Smooth muscle cell (in vitro differentiated cells): ENCODE results near the gene ARHGAP6. TPM values are rescaled to one million over a fixed set of nuclear protein-coding genes. Genes with fewer than 3 reads are reported as not detected.

Experiments used
- DNase-seq: peaks from one replicate; lab custom pipeline; 2025; ENCODE audit not compliant: unreplicated experiment; lab: John Stamatoyannopoulos, UW
- H2AFZ ChIP-seq: fragments of 200-600 bp; sonication (generic); 2 replicates; pipeline ENCODE4 v1.6.0; 2016; ENCODE audit warnings: antibody characterized with exemption, low read depth, mild to moderate bottlenecking
- H3F3A ChIP-seq: fragments of 200-600 bp; sonication (generic); 2 replicates; pipeline ENCODE4 v1.6.0; 2017; ENCODE audit warnings: antibody characterized with exemption, low read depth
- H3K27ac ChIP-seq: fragments of 200-600 bp; sonication (generic); 2 replicates; pipeline ENCODE4 v1.5.1; 2016; ENCODE audit warnings: low read depth, mild to moderate bottlenecking
- H3K27me3 ChIP-seq: fragments of 200-600 bp; sonication (generic); 2 replicates; pipeline ENCODE4 v1.6.1; 2016; ENCODE audit warnings: low read depth, mild to moderate bottlenecking
- H3K36me3 ChIP-seq: fragments of 200-600 bp; sonication (generic); 2 replicates; pipeline ENCODE4 v1.5.1; 2016; ENCODE audit warnings: low read depth
- H3K4me1 ChIP-seq: fragments of 200-600 bp; sonication (generic); 2 replicates; pipeline ENCODE4 v1.5.1; 2016; ENCODE audit warnings: low read depth
- H3K4me2 ChIP-seq: fragments of 200-600 bp; sonication (generic); 2 replicates; pipeline ENCODE4 v1.6.0; 2016; ENCODE audit warnings: mild to moderate bottlenecking
- H3K4me3 ChIP-seq: fragments of 200-600 bp; sonication (generic); 2 replicates; pipeline ENCODE4 v1.5.1; 2016; ENCODE audit warnings: mild to moderate bottlenecking
- H3K79me2 ChIP-seq: fragments of 200-600 bp; sonication (generic); 2 replicates; pipeline ENCODE4 v1.6.0; 2016; ENCODE audit warnings: low read depth, mild to moderate bottlenecking
- H3K9ac ChIP-seq: fragments of 200-600 bp; sonication (generic); 2 replicates; pipeline ENCODE4 v1.6.0; 2016; ENCODE audit warnings: low read depth
- H3K9me3 ChIP-seq: fragments of 200-600 bp; sonication (generic); replicated peaks from 2 replicates; pipeline ENCODE4 v1.5.1; 2016; ENCODE audit warnings: low read depth
- H4K20me1 ChIP-seq: fragments of 200-600 bp; sonication (generic); 2 replicates; pipeline ENCODE4 v1.6.0; 2016; ENCODE audit warnings: low read depth
- CTCF ChIP-seq: fragments of 200-600 bp; sonication (generic); IDR thresholded peaks from 2 replicates; pipeline ENCODE4 v1.5.1; 2017; ENCODE audit warnings: borderline replicate concordance, mild to moderate bottlenecking, antibody characterized with exemption; ENCODE audit not compliant: insufficient read depth, poor library complexity, severe bottlenecking
- WGBS: methylation state at CpG from one replicate; pipeline ENCODE4 v1.1.7; 2016; ENCODE audit warnings: low lambda C conversion rate; 5-methylcytosine and 5-hydroxymethylcytosine counted together
- microRNA-seq: library from miRNA; unstranded; fragments of <30 nt; microRNA quantifications from one replicate; pipeline ENCODE4, GENCODE V29; 2016; ENCODE audit warnings: borderline number of aligned reads
- polyA plus RNA-seq: library from polyadenylated mRNA; unstranded; fragments of >200 nt; fragmentation: Nextera tagmentation; extraction: Ambion mirVana; gene quantifications from 2 replicates; pipeline ENCODE4 v1.2.1, GENCODE V29; 2016
- small RNA-seq: library from RNA; depleted of rRNA; stranded (forward); fragments of <200 nt; gene quantifications from one replicate; pipeline ENCODE3, GENCODE V24; 2014
- total RNA-seq: library from RNA; depleted of rRNA; stranded (reverse); fragments of >200 nt; gene quantifications from 2 replicates; pipeline ENCODE4 v1.2.3, GENCODE V29; 2014

ARHGAP6 gene
- total and polyA plus RNA-seq, 2 experiments from 2014 or later: 0.55 to 0.90 TPM

GRCh38 chrX:11089802-11090201 lies 575.9 kb downstream of the ARHGAP6 start:
- H4K20me1 ChIP-seq: no peaks in the 10 kb centered on the region
- no peak overlapping the region for H2AFZ ChIP-seq
- H3K4me2 ChIP-seq: no peak overlapping the region
- H3K79me2 ChIP-seq: no peaks in the 10 kb centered on the region
- H3K27me3 ChIP-seq: no peaks in the 10 kb centered on the region
- H3K9ac ChIP-seq: no peak overlapping the region
- H3K4me3 ChIP-seq: no peak overlapping the region
- H3K9me3 ChIP-seq: peaks cover 11% of the 10 kb centered on the region
- TF ChIP-seq CTCF: no peak
- H3K4me1 ChIP-seq: no peaks in the 10 kb centered on the region
- H3K36me3 ChIP-seq: no peaks in the 10 kb centered on the region
- no peaks in the 10 kb centered on the region for H3F3A ChIP-seq
- WGBS: 81% methylated on average over 1 of the region's 1 CpG
- no peak overlapping the region for H3K27ac ChIP-seq
- no peak for DNase-seq

Small RNA genes lying within 50 kb of the gene (microRNA-seq; reads per million reads assigned to microRNA genes)
- gene MIR548AX: not detected

Small RNA genes lying within 50 kb of the gene (small RNA-seq; reads per million reads assigned to genes)
- not detected for gene MIR548AX
- not detected for gene RF00019
- not detected for gene RF02271

Other genes starting within 250 kb of the ARHGAP6 start
- gene MSL3, start 92.3 kb upstream of the ARHGAP6 start, total RNA-seq: 25.4 and 48.1 TPM in 2 replicates
- gene MSL3, start 92.3 kb upstream of the ARHGAP6 start, polyA plus RNA-seq: 14.4 and 15.7 TPM in 2 replicates